Regular cardiac myocyte (primary cell): ENCODE results near the gene BSX. TPM values are rescaled to one million over a fixed set of nuclear protein-coding genes. Genes with fewer than 3 reads are reported as not detected.

Experiments
- total RNA-seq: library from RNA; depleted of rRNA; stranded (reverse); fragments of >200 nt; gene quantifications from 2 replicates; pipeline ENCODE4 v1.2.3, GENCODE V29; 2014

BSX gene
- not detected in 2 replicates for total RNA-seq

DNA sequence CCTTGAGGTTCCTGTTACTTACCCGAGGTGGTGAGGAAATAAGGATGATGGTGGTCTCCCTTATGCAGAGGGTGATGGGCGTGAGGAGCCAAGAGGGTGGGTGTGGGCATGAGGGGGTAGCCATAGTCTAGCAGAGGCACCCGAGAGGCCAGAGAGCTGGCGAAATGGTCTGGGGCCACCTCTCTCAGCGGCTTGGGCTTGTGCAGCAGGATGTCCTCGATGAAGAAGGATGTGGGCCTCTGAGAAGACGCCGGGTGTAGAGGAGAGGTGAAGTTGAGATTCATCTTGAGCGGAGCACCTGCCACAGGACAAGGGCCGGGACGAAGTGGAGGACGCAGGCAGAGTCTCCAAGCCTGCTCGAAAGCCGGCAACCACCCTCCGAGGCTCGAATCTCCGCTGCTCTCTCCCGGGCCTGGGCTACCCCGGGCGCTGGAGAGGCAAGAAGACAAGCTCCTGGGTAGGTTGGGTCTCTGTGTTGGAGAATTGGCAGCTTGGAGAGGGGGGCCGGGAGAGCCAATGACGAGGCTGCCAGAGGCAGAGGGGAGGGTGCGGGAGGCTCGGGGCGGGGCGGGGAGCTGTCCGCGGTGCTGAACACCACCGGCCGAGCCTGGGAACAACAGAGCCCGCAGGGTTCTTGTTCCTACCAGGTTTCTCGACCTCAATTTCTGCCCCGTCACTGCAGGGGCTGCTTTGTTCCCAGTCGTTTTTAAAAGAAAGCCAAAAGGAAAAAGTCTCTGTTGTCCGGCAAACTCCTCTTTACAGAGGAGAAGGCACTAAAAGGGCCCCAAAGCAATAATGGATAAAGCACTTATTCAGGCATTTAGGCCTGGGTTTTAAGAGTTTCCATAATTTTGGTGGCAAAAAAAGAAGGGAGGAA lies at the start of gene BSX:
TSS of gene BSX (minus strand) at position 447 of the 877 bp plus-strand sequence. CDS start at position 284, 163 bp downstream.

Other genes with a start within 250 kb of the BSX start
- under 0.01 TPM in 1 of 2 replicates, not detected in the other for gene CRTAM, start 143.3 kb downstream of the BSX start, total RNA-seq
- gene JHY, start 99.1 kb downstream of the BSX start, total RNA-seq: 0.38 and 1.1 TPM in 2 replicates
- gene HSPA8, start 80.3 kb upstream of the BSX start, total RNA-seq: 1,646 and 3,145 TPM in 2 replicates
- 116 and 324 TPM in 2 replicates for gene CLMP, start 213.4 kb upstream of the BSX start, total RNA-seq